Stimulated activated CD8-positive, alpha-beta memory T cell treated with anti-CD3 and anti-CD28 coated beads, Interleukin-15, amount 100 ng/mL, for 1 hour (primary cell): Measurements from ENCODE around the gene COPG1.
A peak's percentile ranks its signal among the peaks of the same experiment; 100 is the strongest.
"Not testable (repeated sequence)": the region's sequence is repeated elsewhere in the genome, so short reads cannot be mapped to it uniquely, and the experiment has no call there.

Experiments used
- DNase-seq: peaks from one replicate; pipeline ENCODE4 v3.0.0-alpha.2; 2020; ENCODE audit warnings: low read depth

Gene COPG1

GRCh38 chr3:129245141-129245540 is 4.3 kb upstream of the COPG1 start:
- no peak for DNase-seq

GRCh38 chr3:129245641-129246306 is 3.6 kb upstream of the COPG1 start:
- peak; percentile 24 for DNase-seq

- no peak for DNase-seq
These were observed 2.8 kb upstream of the COPG1 start for GRCh38 chr3:129246636-129247035.

GRCh38 chr3:129248286-129248979 is 973 bp upstream of the COPG1 start:
- DNase-seq: no peak

- no peak for DNase-seq
These were observed 3.3 kb downstream of the COPG1 start for GRCh38 chr3:129252748-129253147.

GRCh38 chr3:129254536-129255230 is 5.3 kb downstream of the COPG1 start:
- no peak for DNase-seq

- DNase-seq: no peak
These were observed 6.9 kb downstream of the COPG1 start for GRCh38 chr3:129256270-129256669.

GRCh38 chr3:129257609-129258008 is 8.2 kb downstream of the COPG1 start:
- DNase-seq: no peak

GRCh38 chr3:129259612-129260477 is 10.4 kb downstream of the COPG1 start:
- DNase-seq: no peak

GRCh38 chr3:129260606-129261005 is 11.2 kb downstream of the COPG1 start:
- no peak for DNase-seq

GRCh38 chr3:129261894-129262293 is 12.5 kb downstream of the COPG1 start:
- DNase-seq: no peak

GRCh38 chr3:129263161-129263910 is 13.9 kb downstream of the COPG1 start:
- no peak for DNase-seq

- not testable (repeated sequence) for DNase-seq
These were observed 15.6 kb downstream of the COPG1 start for GRCh38 chr3:129264994-129265393.

GRCh38 chr3:129266651-129267050 is 17.2 kb downstream of the COPG1 start:
- DNase-seq: no peak

- DNase-seq: no peak
These were observed 19.0 kb downstream of the COPG1 start for GRCh38 chr3:129268396-129268795.

GRCh38 chr3:129271674-129272073 is 22.3 kb downstream of the COPG1 start:
- no peak for DNase-seq

- DNase-seq: no peak
These were observed 27.0 kb downstream of the COPG1 start for GRCh38 chr3:129276385-129276784.

GRCh38 chr3:129277829-129278271 is 28.4 kb downstream of the COPG1 start:
- no peak for DNase-seq

- DNase-seq: peak; percentile 90
These were observed 29.1 kb downstream of the COPG1 start, which contains the start of gene HMCES for GRCh38 chr3:129278439-129278965. HMCES (plus strand) TSS chr3:129278870; CDS start chr3:129279733, 863 bp downstream.

GRCh38 chr3:129278966-129279906 is 29.8 kb downstream of the COPG1 start:
- DNase-seq: peak; percentile 12
